ENCODE data around the gene PPM1H. TPM values are rescaled to one million over a fixed set of nuclear protein-coding genes. Genes with fewer than 3 reads are reported as not detected.
A peak's percentile ranks its signal among the peaks of the same experiment; 100 is the strongest.

Gene PPM1H
- total RNA-seq, 2 donors from 2014 or later: 46.4 to 74.4 TPM

GRCh38 chr12:62915204-62915529 lies 19.8 kb downstream of the PPM1H start:
- WGBS, 2 experiments (ENCODE audit: insufficient coverage in 1 of 2, insufficient read length in 1 of 2): 85% methylated on average over 6 of the region's 6 CpGs
- Mint-ChIP-seq H3K36me3 (ENCODE audit: low read depth) (peaks cover 4% of the 10 kb centered on the region), H3K27me3 (ENCODE audit: insufficient read depth) (peaks cover 20% of the 10 kb centered on the region), H3K4me3 (no peak overlapping the region), H3K4me1 (peaks cover 64% of the 10 kb centered on the region), H3K9me3 (no peaks in the 10 kb centered on the region), H3K27ac (no peak overlapping the region)
- peaks cover 6% of the 10 kb centered on the region for H3K4me1 ChIP-seq (ENCODE audit: control insufficient read depth, insufficient read depth, low read length)
- H3K9me3 ChIP-seq (ENCODE audit: control insufficient read depth, low read length): no peaks in the 10 kb centered on the region
- H3K27me3 ChIP-seq (ENCODE audit: control insufficient read depth, insufficient read depth, low read length, poor library complexity, severe bottlenecking): peaks cover 27% of the 10 kb centered on the region
- no peak overlapping the region for H3K27ac ChIP-seq (ENCODE audit: low read depth, low read length)
- H3K36me3 ChIP-seq (ENCODE audit: control insufficient read depth, insufficient read depth, low read length): no peaks in the 10 kb centered on the region
- H3K4me3 ChIP-seq (ENCODE audit: low read length): no peak overlapping the region
- DNase-seq: peak; percentile 50
- TF ChIP-seq CTCF (conservative IDR thresholded peaks at IDR 0.05): no peak
- no peak overlapping the region for H3K9ac ChIP-seq (ENCODE audit: extremely low read depth, low read length, poor library complexity, severe bottlenecking)

GRCh38 chr12:62914443-62915203 lies 20.3 kb downstream of the PPM1H start:
- H3K27ac ChIP-seq (ENCODE audit: low read depth, low read length): no peak overlapping the region

GRCh38 chr12:62913380-62913779 lies 21.6 kb downstream of the PPM1H start:
- Mint-ChIP-seq H3K36me3 (ENCODE audit: low read depth) (peaks cover 4% of the 10 kb centered on the region), H3K9me3 (no peaks in the 10 kb centered on the region), H3K4me3 (no peak overlapping the region), H3K27me3 (ENCODE audit: insufficient read depth) (peaks cover 20% of the 10 kb centered on the region), H3K27ac (no peak overlapping the region), H3K4me1 (peaks cover 73% of the 10 kb centered on the region)
- no peak overlapping the region for H3K9ac ChIP-seq (ENCODE audit: extremely low read depth, low read length, poor library complexity, severe bottlenecking)
- TF ChIP-seq CTCF (conservative IDR thresholded peaks at IDR 0.05): no peak
- DNase-seq: peak; percentile 43
- H3K27ac ChIP-seq (ENCODE audit: low read depth, low read length): no peak overlapping the region
- no peak overlapping the region for H3K4me3 ChIP-seq (ENCODE audit: low read length)
- H3K9me3 ChIP-seq (ENCODE audit: control insufficient read depth, low read length): no peaks in the 10 kb centered on the region
- no peaks in the 10 kb centered on the region for H3K36me3 ChIP-seq (ENCODE audit: control insufficient read depth, insufficient read depth, low read length)
- H3K27me3 ChIP-seq (ENCODE audit: control insufficient read depth, insufficient read depth, low read length, poor library complexity, severe bottlenecking): peaks cover 32% of the 10 kb centered on the region
- peaks cover 7% of the 10 kb centered on the region for H3K4me1 ChIP-seq (ENCODE audit: control insufficient read depth, insufficient read depth, low read length)
- WGBS, 2 experiments (ENCODE audit: insufficient coverage in 1 of 2, insufficient read length in 1 of 2): 95 to 100% methylated on average over 5 to 6 of the region's 6 CpGs

More at GRCh38 chr12:62914443-62915203, 20.3 kb downstream of the PPM1H start:
- H3K36me3 Mint-ChIP-seq (ENCODE audit: low read depth): peaks cover 4% of the 10 kb centered on the region
- no peak overlapping the region for H3K4me3 Mint-ChIP-seq
- H3K9me3 Mint-ChIP-seq: no peaks in the 10 kb centered on the region
- Histone ChIP-seq H3K36me3 (ENCODE audit: control insufficient read depth, insufficient read depth, low read length) (no peaks in the 10 kb centered on the region), H3K4me1 (ENCODE audit: control insufficient read depth, insufficient read depth, low read length) (peaks cover 8% of the 10 kb centered on the region), H3K9me3 (ENCODE audit: control insufficient read depth, low read length) (no peaks in the 10 kb centered on the region), H3K9ac (ENCODE audit: extremely low read depth, low read length, poor library complexity, severe bottlenecking) (no peak overlapping the region), H3K4me3 (ENCODE audit: low read length) (no peak overlapping the region), H3K27me3 (ENCODE audit: control insufficient read depth, insufficient read depth, low read length, poor library complexity, severe bottlenecking) (peaks cover 32% of the 10 kb centered on the region)
- peak; percentile 23 for TF ChIP-seq CTCF (conservative IDR thresholded peaks at IDR 0.05)
- 87 to 97% methylated on average over 4 to 7 of the region's 7 CpGs for WGBS, 2 experiments (ENCODE audit: insufficient coverage in 1 of 2, insufficient read length in 1 of 2)
- H3K27me3 Mint-ChIP-seq (ENCODE audit: insufficient read depth): peaks cover 20% of the 10 kb centered on the region
- peaks cover 69% of the 10 kb centered on the region for H3K4me1 Mint-ChIP-seq
- peak; percentile 41 for DNase-seq
- no peak overlapping the region for H3K27ac Mint-ChIP-seq

Data from endodermal cell (in vitro differentiated cells).